Neural cell (in vitro differentiated cells): ENCODE measurements around the gene IL3. TPM values are rescaled to one million over a fixed set of nuclear protein-coding genes. Genes with fewer than 3 reads are reported as not detected.

Experiments
- H2AFZ ChIP-seq: fragments of 200-600, 300-800 bp; sonication (generic), shearing (Covaris generic); 2 replicates; pipeline ENCODE4 v1.6.0; 2014; ENCODE audit warnings: low read depth, mild to moderate bottlenecking, antibody characterized with exemption, low read length, moderate library complexity
- H3F3A ChIP-seq: fragments of 200-600 bp; shearing (Covaris generic); 2 replicates; pipeline ENCODE4 v1.6.1; 2016; ENCODE audit warnings: mild to moderate bottlenecking, moderate library complexity, mixed read lengths, antibody characterized with exemption, low read length; ENCODE audit not compliant: insufficient read depth, poor library complexity, severe bottlenecking
- H3K27ac ChIP-seq: fragments of 200-600, 300-800 bp; sonication (generic), shearing (Covaris generic); 2 replicates; pipeline ENCODE4 v1.5.1; 2014; ENCODE audit warnings: mild to moderate bottlenecking, low read length, moderate library complexity
- H3K27me3 ChIP-seq: fragments of 300-800, 200-600 bp; sonication (generic), shearing (Covaris generic); 2 replicates; pipeline ENCODE4 v1.6.0; 2014; ENCODE audit warnings: mild to moderate bottlenecking, low read depth, low read length, moderate library complexity; ENCODE audit not compliant: insufficient read depth
- H3K36me3 ChIP-seq: fragments of 300-800, 200-600 bp; sonication (generic), shearing (Covaris generic); 2 replicates; pipeline ENCODE4 v1.5.1; 2014; ENCODE audit warnings: mild to moderate bottlenecking, antibody characterized with exemption, low read length, moderate library complexity; ENCODE audit not compliant: insufficient read depth
- H3K4me2 ChIP-seq: fragments of 300-800, 200-600 bp; sonication (generic), shearing (Covaris generic); 2 replicates; pipeline ENCODE4 v1.6.0; 2014; ENCODE audit warnings: mild to moderate bottlenecking, low read length
- H3K4me3 ChIP-seq: fragments of 300-800, 200-600 bp; sonication (generic), shearing (Covaris generic); 2 replicates; pipeline ENCODE4 v1.5.1; 2014; ENCODE audit warnings: mild to moderate bottlenecking, low read length, moderate library complexity
- H3K79me2 ChIP-seq: fragments of 200-600 bp; shearing (Covaris generic); replicated peaks from 2 replicates; pipeline ENCODE4 v1.6.0; 2014; ENCODE audit warnings: mild to moderate bottlenecking, low read length, moderate library complexity; ENCODE audit not compliant: insufficient read depth
- H3K9ac ChIP-seq: fragments of 300-800, 200-600 bp; sonication (generic), shearing (Covaris generic); 2 replicates; pipeline ENCODE4 v1.6.1; 2016; ENCODE audit warnings: mild to moderate bottlenecking, low read length, mixed read lengths
- H3K9me2 ChIP-seq: fragments of 200-600 bp; shearing (Covaris generic); 2 replicates; pipeline ENCODE4 v1.6.1; 2016; ENCODE audit warnings: mild to moderate bottlenecking, low read length, mixed read lengths; ENCODE audit not compliant: insufficient read depth
- H3K9me3 ChIP-seq: fragments of 200-600, 300-800 bp; sonication (generic), shearing (Covaris generic); 2 replicates; pipeline ENCODE4 v1.6.1; 2016; ENCODE audit warnings: mild to moderate bottlenecking, mixed run types, low read length, moderate library complexity, mixed read lengths
- H4K20me1 ChIP-seq: fragments of 200-600 bp; shearing (Covaris generic); 2 replicates; pipeline ENCODE4 v1.6.1; 2016; ENCODE audit warnings: mild to moderate bottlenecking, mixed run types; ENCODE audit not compliant: insufficient read depth
- CTCF ChIP-seq: fragments of 450-650 bp; IDR thresholded peaks from 2 replicates; pipeline ENCODE4 v1.5.1; 2014; ENCODE audit warnings: antibody characterized with exemption, mild to moderate bottlenecking, moderate library complexity; ENCODE audit not compliant: poor library complexity, severe bottlenecking
- EP300 ChIP-seq: fragments of 450-650 bp; conservative IDR thresholded peaks from 2 replicates; pipeline ENCODE4 v1.6.1; 2014; ENCODE audit warnings: antibody characterized with exemption, mild to moderate bottlenecking, moderate library complexity; ENCODE audit not compliant: poor library complexity, severe bottlenecking
- EZH2 ChIP-seq: fragments of 200-600, 300-800 bp; shearing (Covaris generic), sonication (generic); IDR thresholded peaks from 2 replicates; pipeline ENCODE4 v1.6.1; 2014; ENCODE audit warnings: antibody characterized with exemption, low read length, borderline replicate concordance, mild to moderate bottlenecking; ENCODE audit not compliant: insufficient read depth, poor library complexity, severe bottlenecking
- MXI1 ChIP-seq: fragments of 450-650 bp; conservative IDR thresholded peaks from 2 replicates; pipeline ENCODE4 v1.6.1; 2014; ENCODE audit warnings: antibody characterized with exemption, mild to moderate bottlenecking; ENCODE audit not compliant: poor library complexity, severe bottlenecking
- POLR2AphosphoS5 ChIP-seq: IDR thresholded peaks from 2 replicates; pipeline ENCODE4 v1.6.1; 2012
- RAD21 ChIP-seq: fragments of 450-650 bp; conservative IDR thresholded peaks from 2 replicates; pipeline ENCODE4 v1.6.1; 2014; ENCODE audit warnings: antibody characterized with exemption, mild to moderate bottlenecking, moderate library complexity
- REST ChIP-seq: IDR thresholded peaks from 2 replicates; pipeline ENCODE4 v1.6.1; 2012; ENCODE audit warnings: borderline replicate concordance
- SMC3 ChIP-seq: fragments of 450-650 bp; conservative IDR thresholded peaks from 2 replicates; pipeline ENCODE4 v1.6.1; 2014; ENCODE audit warnings: antibody characterized with exemption, mild to moderate bottlenecking, moderate library complexity; ENCODE audit not compliant: poor library complexity
- TAF1 ChIP-seq: IDR thresholded peaks from 2 replicates; pipeline ENCODE4 v1.6.1; 2012; ENCODE audit warnings: low read depth
- polyA plus RNA-seq: library from polyadenylated mRNA; depleted of rRNA; stranded (reverse); fragments of >200 nt; gene quantifications from 2 replicates; pipeline ENCODE4 v1.2.3, GENCODE V29; 2014

Gene IL3
- polyA plus RNA-seq, 1 donor from 2014 or later = not detected

- TF ChIP-seq EZH2 = no peak
- no peak for TF ChIP-seq REST
- no peak for TF ChIP-seq RAD21
- TF ChIP-seq TAF1 = no peak
- no peak for TF ChIP-seq MXI1
- TF ChIP-seq EP300 = no peak
- TF ChIP-seq SMC3 = no peak
- Histone ChIP-seq H3K4me3 (no peak overlapping the region), H3K9me2 (no peaks in the 10 kb centered on the region), H3K4me2 (no peak overlapping the region), H3K27me3 (no peaks in the 10 kb centered on the region), H2AFZ (no peak overlapping the region), H3K9me3 (no peaks in the 10 kb centered on the region), H4K20me1 (no peaks in the 10 kb centered on the region), H3F3A (no peaks in the 10 kb centered on the region), H3K9ac (no peak overlapping the region), H3K36me3 (no peaks in the 10 kb centered on the region), H3K79me2 (no peaks in the 10 kb centered on the region), H3K27ac (no peak overlapping the region)
These were observed 15.9 kb downstream of the IL3 start for GRCh38 chr5:132076202-132076830.

GRCh38 chr5:132076983-132077382 lies 16.5 kb downstream of the IL3 start:
- no peaks in the 10 kb centered on the region for H3F3A ChIP-seq
- TF ChIP-seq TAF1 = no peak
- TF ChIP-seq SMC3 = no peak
- TF ChIP-seq RAD21 = no peak
- TF ChIP-seq POLR2AphosphoS5 = no peak
- TF ChIP-seq EZH2 = no peak
- H3K9me3 ChIP-seq = no peaks in the 10 kb centered on the region
- no peaks in the 10 kb centered on the region for H3K9me2 ChIP-seq
- no peaks in the 10 kb centered on the region for H3K79me2 ChIP-seq
- no peak overlapping the region for H2AFZ ChIP-seq
- no peak overlapping the region for H3K9ac ChIP-seq
- no peaks in the 10 kb centered on the region for H4K20me1 ChIP-seq
- no peaks in the 10 kb centered on the region for H3K36me3 ChIP-seq
- H3K27me3 ChIP-seq = no peaks in the 10 kb centered on the region
- no peak overlapping the region for H3K4me3 ChIP-seq
- no peak overlapping the region for H3K4me2 ChIP-seq
- no peak overlapping the region for H3K27ac ChIP-seq

GRCh38 chr5:132079081-132079480 lies 18.6 kb downstream of the IL3 start:
- Histone ChIP-seq H3K9me3 (no peaks in the 10 kb centered on the region), H3K36me3 (no peaks in the 10 kb centered on the region), H3K9me2 (no peaks in the 10 kb centered on the region), H3K4me3 (no peak overlapping the region), H3K27ac (no peak overlapping the region), H3K4me2 (no peak overlapping the region), H3K79me2 (no peaks in the 10 kb centered on the region), H3K9ac (no peak overlapping the region), H4K20me1 (no peaks in the 10 kb centered on the region), H3K27me3 (no peaks in the 10 kb centered on the region), H2AFZ (no peak overlapping the region), H3F3A (no peaks in the 10 kb centered on the region)
- no peak for TF ChIP-seq CTCF
- TF ChIP-seq RAD21 = no peak
- TF ChIP-seq TAF1 = no peak
- TF ChIP-seq REST = no peak
- TF ChIP-seq SMC3 = no peak
- no peak for TF ChIP-seq EP300
- no peak for TF ChIP-seq MXI1
- no peak for TF ChIP-seq EZH2
- TF ChIP-seq POLR2AphosphoS5 = no peak
